ENCODE data around the gene ARHGAP23.
"Not testable (repeated sequence)": the region's sequence is repeated elsewhere in the genome, so short reads cannot be mapped to it uniquely, and the experiment has no call there.

The ARHGAP23 gene

GRCh38 chr17:38421171-38421841 is 7.0 kb upstream of the ARHGAP23 start:
- DNase-seq = no peak

- no peak for DNase-seq
Measured at GRCh38 chr17:38421871-38422827, 6.1 kb upstream of the ARHGAP23 start.

GRCh38 chr17:38424297-38424972 is 3.8 kb upstream of the ARHGAP23 start:
- DNase-seq = no peak

- DNase-seq = no peak
Measured at GRCh38 chr17:38425031-38425430, 3.2 kb upstream of the ARHGAP23 start.

- DNase-seq = no peak
Measured at GRCh38 chr17:38425744-38426143, 2.5 kb upstream of the ARHGAP23 start.

GRCh38 chr17:38426441-38426840 is 1.8 kb upstream of the ARHGAP23 start:
- DNase-seq = no peak

- DNase-seq = no peak
Measured at GRCh38 chr17:38427160-38427949, 909 bp upstream of the ARHGAP23 start.

GRCh38 chr17:38428643-38429371 is 543 bp downstream of the ARHGAP23 start:
- no peak for DNase-seq

- no peak for DNase-seq
Measured at GRCh38 chr17:38429476-38430100, 1.3 kb downstream of the ARHGAP23 start.

- DNase-seq = no peak
Measured at GRCh38 chr17:38430316-38430715, 2.1 kb downstream of the ARHGAP23 start.

GRCh38 chr17:38430822-38431221 is 2.6 kb downstream of the ARHGAP23 start:
- DNase-seq = no peak

- DNase-seq = no peak
Measured at GRCh38 chr17:38431346-38432145, 3.3 kb downstream of the ARHGAP23 start.

GRCh38 chr17:38434178-38434665 is 6.0 kb downstream of the ARHGAP23 start:
- DNase-seq = no peak

GRCh38 chr17:38435795-38436194 is 7.5 kb downstream of the ARHGAP23 start:
- no peak for DNase-seq

GRCh38 chr17:38436386-38436785 is 8.1 kb downstream of the ARHGAP23 start:
- DNase-seq = no peak

GRCh38 chr17:38437313-38437712 is 9.0 kb downstream of the ARHGAP23 start:
- DNase-seq = not testable (repeated sequence)

GRCh38 chr17:38439436-38439835 is 11.2 kb downstream of the ARHGAP23 start:
- no peak for DNase-seq

GRCh38 chr17:38440614-38441397 is 12.5 kb downstream of the ARHGAP23 start:
- no peak for DNase-seq

- DNase-seq = no peak
Measured at GRCh38 chr17:38441429-38442061, 13.3 kb downstream of the ARHGAP23 start.
